ENCODE results near the gene VSTM5. TPM values are rescaled to one million over a fixed set of nuclear protein-coding genes. Genes with fewer than 3 reads are reported as not detected.

Gene VSTM5
- total RNA-seq, 1 experiment from 2014 or later, result not detected

GRCh38 chr11:93821617-93822016 is 28.8 kb downstream of the VSTM5 start:
- Mint-ChIP-seq H3K27ac (peak overlapping the region in 1 of 3 experiments; percentile 41; a peak in 1 of 7 replicates), H3K4me3 (no peak overlapping the region), H3K36me3 (ENCODE audit: insufficient read depth in 1 of 3, low read depth in 3 of 3) (no peaks in the 10 kb centered on the region), H3K4me1 (peaks cover 31 to 37% of the 10 kb centered on the region in 2 experiments), H3K27me3 (ENCODE audit: low read depth) (no peaks in the 10 kb centered on the region; the same call in 1 of the 2 replicates), H3K9me3 (no peaks in the 10 kb centered on the region)
- no peak overlapping the region for H2BK5ac ChIP-seq (ENCODE audit: insufficient read length, low read length)
- no peak overlapping the region for H3K14ac ChIP-seq (ENCODE audit: insufficient read depth, low read length)
- H2AK5ac ChIP-seq (ENCODE audit: insufficient read length, low read length), result no peak overlapping the region
- no peaks in the 10 kb centered on the region for H4K20me1 ChIP-seq (ENCODE audit: control insufficient read depth, insufficient read depth, insufficient read length)
- WGBS (ENCODE audit: extremely low coverage, insufficient read length, low lambda C conversion rate), result no CpG with 5 or more reads among the region's 2 CpGs
- no peak overlapping the region for H4K8ac ChIP-seq (replicated peaks; ENCODE audit: insufficient read length, low read depth, low read length)
- no peak overlapping the region for H3K9ac ChIP-seq (ENCODE audit: extremely low read depth, insufficient read length, low read length)
- no peaks in the 10 kb centered on the region for H3K9me3 ChIP-seq (ENCODE audit: control insufficient read depth, low read depth, low read length)
- no peaks in the 10 kb centered on the region; the same call in 1 of the 2 replicates for H3K4me1 ChIP-seq (ENCODE audit: insufficient read depth, low read length)
- H3K79me2 ChIP-seq (ENCODE audit: insufficient read depth, low read length), result no peaks in the 10 kb centered on the region
- no peak overlapping the region for H3K27ac ChIP-seq (ENCODE audit: insufficient read length, low read depth, low read length)
- no peak overlapping the region for H3T11ph ChIP-seq (ENCODE audit: low read length)
- H3K23ac ChIP-seq (ENCODE audit: insufficient read length, low read depth, low read length), result no peak overlapping the region
- H3K18ac ChIP-seq (ENCODE audit: insufficient read length, low read depth, low read length), result no peak overlapping the region
- H3K4me2 ChIP-seq (ENCODE audit: insufficient read depth, insufficient read length, low read length), result no peak overlapping the region
- no peak overlapping the region for H4K91ac ChIP-seq (ENCODE audit: insufficient read length, low read depth, low read length)
- H2BK20ac ChIP-seq (ENCODE audit: low read depth, low read length, poor library complexity, severe bottlenecking), result no peak overlapping the region
- H4K5ac ChIP-seq (ENCODE audit: insufficient read length, low read depth, low read length), result no peak overlapping the region
- H3K56ac ChIP-seq (ENCODE audit: insufficient read length, low read depth, low read length), result no peak overlapping the region
- H3K79me1 ChIP-seq (ENCODE audit: insufficient read depth, low read depth, low read length, poor library complexity, severe bottlenecking), result no peaks in the 10 kb centered on the region
- H2BK120ac ChIP-seq (ENCODE audit: low read depth, low read length, poor library complexity, severe bottlenecking), result no peak overlapping the region
- DNase-seq, result no peak
- H2BK15ac ChIP-seq (ENCODE audit: low read depth, low read length), result no peak overlapping the region
- no peak overlapping the region for H3K4ac ChIP-seq (ENCODE audit: low read depth, low read length)
- H3K27me3 ChIP-seq (ENCODE audit: insufficient read depth, low read length), result no peaks in the 10 kb centered on the region
- TF ChIP-seq CTCF (conservative IDR thresholded peaks at IDR 0.05), result no peak
- no peak overlapping the region for H2AFZ ChIP-seq (ENCODE audit: low read length)
- H2BK12ac ChIP-seq (ENCODE audit: insufficient read length, low read depth, low read length), result no peak overlapping the region
- no peaks in the 10 kb centered on the region for H3K23me2 ChIP-seq (ENCODE audit: insufficient read length, low read depth, low read length, poor library complexity, severe bottlenecking)
